GM12875 (cell line): Measurements from ENCODE around the gene RASGRP4.

ENCODE experiments used
- H3K4me3 ChIP-seq: one replicate; pipeline ENCODE4 v1.5.1; 2011; ENCODE audit warnings: low read depth, low read length, control low read depth
- CTCF ChIP-seq: IDR thresholded peaks from 2 replicates; pipeline ENCODE4 v1.5.1; 2011; ENCODE audit warnings: low read depth, mild to moderate bottlenecking, control low read depth, inconsistent platforms, low read length, moderate library complexity, borderline replicate concordance; ENCODE audit not compliant: insufficient read depth

The RASGRP4 gene

GRCh38 chr19:38384209-38385027, 41.6 kb downstream of the RASGRP4 start:
- no peak for TF ChIP-seq CTCF
- H3K4me3 ChIP-seq, result no peak overlapping the region

- no peak for TF ChIP-seq CTCF
- H3K4me3 ChIP-seq, result no peak overlapping the region
Observed at GRCh38 chr19:38383743-38384142, 42.3 kb downstream of the RASGRP4 start.

- TF ChIP-seq CTCF, result no peak
- no peak overlapping the region for H3K4me3 ChIP-seq
Observed at GRCh38 chr19:38383184-38383583, 42.8 kb downstream of the RASGRP4 start.

GRCh38 chr19:38381138-38381537, 44.9 kb downstream of the RASGRP4 start:
- no peak for TF ChIP-seq CTCF
- H3K4me3 ChIP-seq, result no peak overlapping the region

- no peak for TF ChIP-seq CTCF
Observed at GRCh38 chr19:38378866-38379265, 47.2 kb downstream of the RASGRP4 start.

GRCh38 chr19:38377052-38377451, 49.0 kb downstream of the RASGRP4 start:
- TF ChIP-seq CTCF, result no peak
- no peak overlapping the region for H3K4me3 ChIP-seq

More at GRCh38 chr19:38378866-38379265, 47.2 kb downstream of the RASGRP4 start:
- no peak overlapping the region for H3K4me3 ChIP-seq

- no peak overlapping the region for H3K4me3 ChIP-seq
- no peak for TF ChIP-seq CTCF
Observed at GRCh38 chr19:38376576-38376975, 49.4 kb downstream of the RASGRP4 start.
